Natural killer cell (primary cell): Measurements from ENCODE around the gene TMEM120B. TPM values are rescaled to one million over a fixed set of nuclear protein-coding genes. Genes with fewer than 3 reads are reported as not detected.

Source experiments
- ATAC-seq, 3 donors: fragments of 150-1000 bp in 2 of 3; fragments of 200-7000 bp in 1 of 3; cut with Tn5 transposase; 1 replicate in 1 of 3; 2 replicates in 2 of 3; pipeline ENCODE4 v1.10.0; 2021; ENCODE audit warnings: mild to moderate bottlenecking in 2 of 3, moderate library complexity in 2 of 3
- DNase-seq, 2 donors: peaks; one replicate each; pipeline versions ENCODE4 v3.0.0 to v3.0.0-alpha.2; 2013 to 2021; ENCODE audit warnings: mixed read lengths in 1 of 2
- H3K27ac ChIP-seq: one replicate; pipeline ENCODE4 v1.5.1; 2013; ENCODE audit warnings: mild to moderate bottlenecking, low read length
- H3K27me3 ChIP-seq: one replicate; pipeline ENCODE4 v1.6.1; 2013; ENCODE audit warnings: low read length; ENCODE audit not compliant: control insufficient read depth, insufficient read depth
- H3K36me3 ChIP-seq: one replicate; pipeline ENCODE4 v1.6.1; 2013; ENCODE audit warnings: low read length; ENCODE audit not compliant: control insufficient read depth, insufficient read depth
- H3K4me1 ChIP-seq: one replicate; pipeline ENCODE4 v1.6.1; 2013; ENCODE audit warnings: low read length; ENCODE audit not compliant: control insufficient read depth, insufficient read depth
- H3K4me3 ChIP-seq: one replicate; pipeline ENCODE4 v1.5.1; 2013; ENCODE audit warnings: low read length
- H3K9me3 ChIP-seq: one replicate; pipeline ENCODE4 v1.6.1; 2013; ENCODE audit warnings: low read length; ENCODE audit not compliant: control insufficient read depth, insufficient read depth
- H3K27ac Mint-ChIP-seq, 2 donors: one replicate each; pipeline ENCODE4 v1.8.0; 2022; ENCODE audit warnings: mild to moderate bottlenecking in 2 of 2, mixed read lengths in 2 of 2, moderate library complexity in 1 of 2
- H3K27me3 Mint-ChIP-seq, 2 donors: one replicate each; pipeline ENCODE4 v1.8.0; 2022; ENCODE audit warnings: low read depth in 2 of 2, mixed read lengths in 2 of 2
- H3K36me3 Mint-ChIP-seq: one replicate; pipeline ENCODE4 v1.8.0; 2022; ENCODE audit warnings: mixed read lengths
- H3K4me1 Mint-ChIP-seq, 2 donors: one replicate each; pipeline ENCODE4 v1.8.0; 2022; ENCODE audit warnings: mixed read lengths in 2 of 2
- H3K4me3 Mint-ChIP-seq: one replicate; pipeline ENCODE4 v1.8.0; 2022; ENCODE audit warnings: mild to moderate bottlenecking, moderate library complexity, mixed read lengths
- H3K9me3 Mint-ChIP-seq, 2 donors: one replicate each; pipeline ENCODE4 v1.8.0; 2022; ENCODE audit warnings: mixed read lengths in 2 of 2
- CTCF ChIP-seq: fragments of 200-600 bp; IDR thresholded peaks from one replicate; pipeline ENCODE4 v1.8.0; 2022; ENCODE audit warnings: antibody characterized with exemption
- WGBS: methylation state at CpG from one replicate; pipeline ENCODE4 v1.1.7; 2013; ENCODE audit warnings: missing lambda C conversion rate; ENCODE audit not compliant: insufficient coverage; 5-methylcytosine and 5-hydroxymethylcytosine counted together
- intact Hi-C: fragments of 100-400 bp; cut with micrococcal nuclease; formaldehyde crosslinking; loops from one replicate; pipeline ENCODE4 v1.14.2; 2022
- total RNA-seq, 4 donors: library from RNA; stranded (reverse); fragments of 120-200 nt in 1 of 4; gene quantifications; one replicate each; pipeline versions ENCODE4 v1.2.3 to v1.2.4, GENCODE V29; 2013 to 2022

TMEM120B gene
- total RNA-seq, 3 donors from 2014 or later (not counting 1 experiment from before 2014, with no cell fraction given), result 6.3 to 8.4 (median 7.9) TPM

- Histone ChIP-seq H3K9me3 (no peaks in the 10 kb centered on the region), H3K27me3 (no peaks in the 10 kb centered on the region), H3K27ac (no peak overlapping the region), H3K36me3 (peaks cover 78% of the 10 kb centered on the region), H3K4me3 (no peak overlapping the region), H3K4me1 (peaks cover 38% of the 10 kb centered on the region)
- no peak for TF ChIP-seq CTCF
- intact Hi-C loops, result loop anchor here (1.0 to 5.0 kb wide), 2 partner anchors 18 to 36 kb away; no protein-coding TSS in a partner anchor
- WGBS, result 73% methylated on average over 23 of the region's 25 CpGs
- H3K27ac Mint-ChIP-seq, result peak overlapping the region in 1 of 2 donors; percentile 35
- DNase-seq (no peak), ATAC-seq (no peak)
- H3K27me3 Mint-ChIP-seq, result no peaks in the 10 kb centered on the region
- H3K4me1 Mint-ChIP-seq, result peaks cover 30 to 44% of the 10 kb centered on the region in 2 donors
- peaks cover 6% of the 10 kb centered on the region for H3K36me3 Mint-ChIP-seq
- peak overlapping the region; percentile 55 for H3K4me3 Mint-ChIP-seq
- no peaks in the 10 kb centered on the region for H3K9me3 Mint-ChIP-seq
These were observed 100.7 kb downstream of the TMEM120B start for GRCh38 chr12:121812921-121813896.

GRCh38 chr12:121813951-121814350 is 101.4 kb downstream of the TMEM120B start:
- H3K27me3 Mint-ChIP-seq, result no peaks in the 10 kb centered on the region
- H3K36me3 ChIP-seq, result peaks cover 73% of the 10 kb centered on the region
- H3K4me3 Mint-ChIP-seq, result no peak overlapping the region
- H3K27ac Mint-ChIP-seq, result no peak overlapping the region
- no peak for ATAC-seq
- intact Hi-C loops, result loop anchor here (5.0 kb wide), 1 partner anchor 37 kb away; no protein-coding TSS in a partner anchor
- H3K4me1 ChIP-seq, result peaks cover 37% of the 10 kb centered on the region
- no peak for DNase-seq
- H3K27ac ChIP-seq, result no peak overlapping the region
- WGBS, result over 99% methylated on average over 9 of the region's 14 CpGs
- no peak for TF ChIP-seq CTCF
- H3K4me3 ChIP-seq, result no peak overlapping the region
- H3K27me3 ChIP-seq, result no peaks in the 10 kb centered on the region
- no peaks in the 10 kb centered on the region for H3K9me3 ChIP-seq
- H3K36me3 Mint-ChIP-seq, result peaks cover 6% of the 10 kb centered on the region
- H3K4me1 Mint-ChIP-seq, result peaks cover 30 to 44% of the 10 kb centered on the region in 2 donors
- no peaks in the 10 kb centered on the region for H3K9me3 Mint-ChIP-seq

GRCh38 chr12:121814429-121815119 is 102.0 kb downstream of the TMEM120B start:
- H3K36me3 Mint-ChIP-seq, result peaks cover 6% of the 10 kb centered on the region
- no peak overlapping the region for H3K4me3 Mint-ChIP-seq

More at GRCh38 chr12:121814429-121815119, 102.0 kb downstream of the TMEM120B start:
- intact Hi-C loops, result loop anchor here (5.0 kb wide), 1 partner anchor 37 kb away; no protein-coding TSS in a partner anchor
- H3K27me3 Mint-ChIP-seq, result no peaks in the 10 kb centered on the region
- DNase-seq (no peak), ATAC-seq (no peak)
- Histone ChIP-seq H3K27ac (no peak overlapping the region), H3K27me3 (no peaks in the 10 kb centered on the region), H3K4me3 (no peak overlapping the region), H3K36me3 (peaks cover 73% of the 10 kb centered on the region), H3K9me3 (no peaks in the 10 kb centered on the region), H3K4me1 (peaks cover 37% of the 10 kb centered on the region)
- no peak overlapping the region for H3K27ac Mint-ChIP-seq
- no peaks in the 10 kb centered on the region for H3K9me3 Mint-ChIP-seq
- no peak for TF ChIP-seq CTCF
- H3K4me1 Mint-ChIP-seq, result peaks cover 30 to 41% of the 10 kb centered on the region in 2 donors
- 96% methylated on average over 31 of the region's 31 CpGs for WGBS
